CD14-positive monocyte (primary cell): ENCODE results near the gene IL3. TPM values are rescaled to one million over a fixed set of nuclear protein-coding genes. Genes with fewer than 3 reads are reported as not detected.

Experiments
- DNase-seq, 3 donors: peaks; one replicate each; pipeline ENCODE4 v3.0.0-alpha.2; 2011 to 2022
- H2AFZ ChIP-seq: 2 replicates; pipeline ENCODE4 v1.6.0; 2012; ENCODE audit warnings: mild to moderate bottlenecking, low read depth, low read length, inconsistent platforms; ENCODE audit not compliant: insufficient read depth, poor library complexity, severe bottlenecking
- H3K27ac ChIP-seq, 2 donors: 1 replicate in 1 of 2; 2 replicates in 1 of 2; pipeline ENCODE4 v1.5.1; 2012 to 2013; ENCODE audit warnings: low read length in 2 of 2, control low read depth in 1 of 2, inconsistent platforms in 1 of 2, low read depth in 1 of 2, mild to moderate bottlenecking in 1 of 2
- H3K27me3 ChIP-seq, 2 donors: one replicate each; pipeline versions ENCODE4 v1.6.0 to v1.6.1; 2011 to 2013; ENCODE audit warnings: low read length in 2 of 2; ENCODE audit not compliant: control insufficient read depth in 2 of 2, insufficient read depth in 2 of 2
- H3K36me3 ChIP-seq, 2 donors: replicated peaks in 1 of 2; 1 replicate in 1 of 2; 2 replicates in 1 of 2; pipeline versions ENCODE4 v1.5.1 to v1.6.1; 2012 to 2013; ENCODE audit warnings: low read length in 2 of 2, control low read depth in 1 of 2, inconsistent platforms in 1 of 2, mild to moderate bottlenecking in 1 of 2; ENCODE audit not compliant: insufficient read depth in 2 of 2, control insufficient read depth in 1 of 2
- H3K4me1 ChIP-seq, 2 donors: 1 replicate in 1 of 2; 2 replicates in 1 of 2; pipeline versions ENCODE4 v1.5.1 to v1.6.1; 2012 to 2013; ENCODE audit warnings: low read length in 2 of 2, control low read depth in 1 of 2, inconsistent platforms in 1 of 2, mild to moderate bottlenecking in 1 of 2, moderate library complexity in 1 of 2; ENCODE audit not compliant: insufficient read depth in 2 of 2, control insufficient read depth in 1 of 2
- H3K4me2 ChIP-seq: replicated peaks from 2 replicates; pipeline ENCODE3; 2012; ENCODE audit warnings: low read length, moderate library complexity, mild to moderate bottlenecking; ENCODE audit not compliant: poor library complexity, severe bottlenecking; ENCODE audit errors: extremely low read depth
- H3K4me3 ChIP-seq, 3 experiments: fragments of 200-600 bp in 1 of 3; sonication (generic) in 1 of 3; replicated peaks in 1 of 3; 1 replicate in 2 of 3; 2 replicates in 1 of 3; pipeline ENCODE4 v1.5.1; 2011 to 2013; ENCODE audit warnings: low read length in 3 of 3, mild to moderate bottlenecking in 3 of 3, control low read depth in 2 of 3, low read depth in 2 of 3, inconsistent platforms in 1 of 3, moderate library complexity in 1 of 3
- H3K79me2 ChIP-seq: 2 replicates; pipeline ENCODE4 v1.6.0; 2012; ENCODE audit warnings: mild to moderate bottlenecking, control low read depth, inconsistent platforms, low read length, moderate library complexity; ENCODE audit not compliant: insufficient read depth
- H3K9ac ChIP-seq: 2 replicates; pipeline ENCODE4 v1.6.0; 2017; ENCODE audit warnings: low read length, mild to moderate bottlenecking; ENCODE audit not compliant: insufficient read depth, poor library complexity, severe bottlenecking
- H3K9me3 ChIP-seq, 2 donors: replicated peaks in 1 of 2; 1 replicate in 1 of 2; 2 replicates in 1 of 2; pipeline versions ENCODE4 v1.5.1 to v1.6.1; 2012 to 2013; ENCODE audit warnings: low read length in 2 of 2, control low read depth in 1 of 2; ENCODE audit not compliant: control insufficient read depth in 1 of 2, insufficient read depth in 1 of 2
- H4K20me1 ChIP-seq: 2 replicates; pipeline ENCODE4 v1.6.0; 2012; ENCODE audit warnings: mild to moderate bottlenecking, low read length, control low read depth, moderate library complexity; ENCODE audit not compliant: insufficient read depth
- H3K27ac Mint-ChIP-seq, 7 donors: one replicate each; pipeline ENCODE4 v1.8.0; 2020; ENCODE audit warnings: mild to moderate bottlenecking in 7 of 7, mixed read lengths in 7 of 7, moderate library complexity in 6 of 7, inconsistent platforms in 2 of 7
- H3K27me3 Mint-ChIP-seq, 3 donors: one replicate each; pipeline ENCODE4 v1.8.0; 2021 to 2022; ENCODE audit warnings: low read depth in 3 of 3, mild to moderate bottlenecking in 3 of 3, mixed read lengths in 3 of 3, moderate library complexity in 3 of 3, inconsistent platforms in 1 of 3
- H3K36me3 Mint-ChIP-seq, 2 donors: one replicate each; pipeline ENCODE4 v1.8.0; 2020; ENCODE audit warnings: mixed read lengths in 2 of 2, inconsistent platforms in 1 of 2, mild to moderate bottlenecking in 1 of 2
- H3K4me1 Mint-ChIP-seq: one replicate; pipeline ENCODE4 v1.8.0; 2020; ENCODE audit warnings: mild to moderate bottlenecking, mixed read lengths
- H3K4me3 Mint-ChIP-seq, 2 donors: one replicate each; pipeline ENCODE4 v1.8.0; 2020; ENCODE audit warnings: mild to moderate bottlenecking in 2 of 2, mixed read lengths in 2 of 2, moderate library complexity in 1 of 2
- H3K9me3 Mint-ChIP-seq, 7 donors: one replicate each; pipeline ENCODE4 v1.8.0; 2020 to 2022; ENCODE audit warnings: mixed read lengths in 7 of 7, mild to moderate bottlenecking in 6 of 7, moderate library complexity in 6 of 7, inconsistent platforms in 2 of 7
- CTCF ChIP-seq: fragments of 200-600 bp; IDR thresholded peaks from one replicate; pipeline ENCODE4 v1.8.0; 2022; ENCODE audit warnings: antibody characterized with exemption, mild to moderate bottlenecking
- WGBS: methylation state at CpG from one replicate; pipeline ENCODE4 v1.1.5; 2013; ENCODE audit warnings: missing lambda C conversion rate; ENCODE audit not compliant: insufficient coverage; 5-methylcytosine and 5-hydroxymethylcytosine counted together
- intact Hi-C, 2 donors: fragments of 100-400 bp; cut with micrococcal nuclease; formaldehyde crosslinking; loops; one replicate each; pipeline versions ENCODE4 v1.15.0 to v1.15.1; 2023
- polyA plus RNA-seq, 3 donors: library from polyadenylated mRNA; depleted of rRNA in 1 of 3; unstranded in 2 of 3; stranded (reverse) in 1 of 3; fragments of 300-500 nt in 2 of 3; fragments of >200 nt in 1 of 3; fragmentation: Illumina TruSeq in 2 of 3; gene quantifications; 1 replicate in 2 of 3; 2 replicates in 1 of 3; pipeline ENCODE4 v1.2.3, GENCODE V29; 2012 to 2021

Gene IL3
- polyA plus RNA-seq, 3 donors: not detected

GRCh38 chr5:132011622-132012343 is 48.7 kb upstream of the IL3 start, which contains the start of gene ACSL6:
Gene ACSL6 (minus strand): TSS chr5:132011658. CDS start chr5:132011553, 105 bp downstream.
- peaks cover 51 to 80% (median 58%) of the 10 kb centered on the region in 3 donors for H3K27me3 Mint-ChIP-seq

More at GRCh38 chr5:132011622-132012343, 48.7 kb upstream of the IL3 start, which contains the start of gene ACSL6:
- H2AFZ ChIP-seq: peak within 1 kb of the TSS; percentile 63
- WGBS: 4% methylated on average over 63 of the region's 63 CpGs
- no peaks in the 10 kb centered on the region for H4K20me1 ChIP-seq
- no peak for TF ChIP-seq CTCF
- no peak for DNase-seq
- peaks cover 0 to 2% of the 10 kb centered on the region in 2 donors for H3K36me3 Mint-ChIP-seq
- H3K27ac Mint-ChIP-seq: peak within 1 kb of the TSS in 2 of 7 donors; percentile 2 to 46
- H3K9me3 Mint-ChIP-seq: peaks cover 0 to 12% (median 5%) of the 10 kb centered on the region in 7 donors
- H3K9ac ChIP-seq: no peak within 1 kb of the TSS
- peak within 1 kb of the TSS; percentile 68 for H3K4me2 ChIP-seq
- peaks cover 6 to 11% of the 10 kb centered on the region in 2 donors for H3K4me1 ChIP-seq
- H3K79me2 ChIP-seq: no peaks in the 10 kb centered on the region
- no peak within 1 kb of the TSS for H3K27ac ChIP-seq
- H3K27me3 ChIP-seq: peaks cover 41 to 68% of the 10 kb centered on the region in 2 donors
- peaks cover 9% of the 10 kb centered on the region for H3K4me1 Mint-ChIP-seq
- peak within 1 kb of the TSS in 2 of 3 experiments; percentile 22 to 64 for H3K4me3 ChIP-seq
- H3K4me3 Mint-ChIP-seq: peak within 1 kb of the TSS; percentile 69 to 84
- intact Hi-C loops: no loop called here
- no peaks in the 10 kb centered on the region for H3K36me3 ChIP-seq
- H3K9me3 ChIP-seq: peaks cover 0 to 14% of the 10 kb centered on the region in 2 donors
